ENCODE results near the gene GEMIN7.

DNA sequence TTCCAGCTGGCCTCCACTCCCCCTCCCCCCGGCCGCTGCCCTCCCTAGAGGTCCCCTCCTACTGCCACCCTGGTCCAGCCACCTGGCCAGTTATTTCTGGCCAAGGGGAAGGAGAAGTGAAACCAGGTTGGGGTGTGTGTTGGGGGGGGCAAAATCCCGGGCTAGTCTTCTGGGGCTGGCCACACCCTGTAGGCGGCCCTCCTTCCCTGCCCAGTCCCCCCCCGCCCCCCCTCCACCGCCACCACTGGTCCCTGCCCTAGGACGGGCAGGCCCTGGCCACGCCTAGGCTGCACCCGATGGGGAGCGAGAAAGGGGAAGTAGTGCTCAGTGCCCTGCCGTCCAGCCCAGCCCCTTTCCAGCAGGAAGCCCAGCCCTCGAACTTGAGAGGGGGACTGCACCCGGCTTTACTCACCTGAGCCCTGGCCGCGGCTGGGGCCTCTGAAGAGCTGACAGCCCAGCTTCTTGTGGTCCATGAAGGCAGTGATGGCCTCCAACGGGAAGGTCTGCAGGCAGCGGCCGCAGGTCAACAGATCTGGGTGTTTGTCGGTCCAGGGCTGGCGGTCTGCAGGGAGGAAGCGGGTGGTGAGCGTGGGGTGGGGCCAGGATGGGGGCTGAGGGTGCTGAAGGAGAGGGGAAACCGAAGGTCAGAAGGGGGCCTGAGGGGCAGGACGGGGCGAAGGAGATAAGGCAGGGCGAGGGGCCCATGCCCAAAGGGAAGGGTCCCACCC is 3.6 kb upstream of the GEMIN7 start:
- no peak for TF ChIP-seq POLR2A (IDR thresholded peaks at IDR 0.05)
- TF ChIP-seq, protein P1, sequence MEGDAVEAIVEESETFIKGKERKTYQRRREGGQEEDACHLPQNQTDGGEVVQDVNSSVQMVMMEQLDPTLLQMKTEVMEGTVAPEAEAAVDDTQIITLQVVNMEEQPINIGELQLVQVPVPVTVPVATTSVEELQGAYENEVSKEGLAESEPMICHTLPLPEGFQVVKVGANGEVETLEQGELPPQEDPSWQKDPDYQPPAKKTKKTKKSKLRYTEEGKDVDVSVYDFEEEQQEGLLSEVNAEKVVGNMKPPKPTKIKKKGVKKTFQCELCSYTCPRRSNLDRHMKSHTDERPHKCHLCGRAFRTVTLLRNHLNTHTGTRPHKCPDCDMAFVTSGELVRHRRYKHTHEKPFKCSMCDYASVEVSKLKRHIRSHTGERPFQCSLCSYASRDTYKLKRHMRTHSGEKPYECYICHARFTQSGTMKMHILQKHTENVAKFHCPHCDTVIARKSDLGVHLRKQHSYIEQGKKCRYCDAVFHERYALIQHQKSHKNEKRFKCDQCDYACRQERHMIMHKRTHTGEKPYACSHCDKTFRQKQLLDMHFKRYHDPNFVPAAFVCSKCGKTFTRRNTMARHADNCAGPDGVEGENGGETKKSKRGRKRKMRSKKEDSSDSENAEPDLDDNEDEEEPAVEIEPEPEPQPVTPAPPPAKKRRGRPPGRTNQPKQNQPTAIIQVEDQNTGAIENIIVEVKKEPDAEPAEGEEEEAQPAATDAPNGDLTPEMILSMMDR (IDR thresholded peaks at IDR 0.05): no peak
- TF ChIP-seq EP300 (IDR thresholded peaks at IDR 0.05): no peak
